ENCODE data around the gene ASXL2. TPM values are rescaled to one million over a fixed set of nuclear protein-coding genes. Genes with fewer than 3 reads are reported as not detected.

The ASXL2 gene
- total RNA-seq, 5 donors from 2014 or later (not counting 1 experiment from before 2014, with no cell fraction given), result 36.3 to 53.2 (median 48.3) TPM

- H3K27me3 Mint-ChIP-seq, result no peaks in the 10 kb centered on the region
- no peak overlapping the region for H3K27ac ChIP-seq (ENCODE audit: low read length)
- H3K4me1 ChIP-seq (ENCODE audit: control insufficient read depth in 1 of 2, extremely low read depth in 1 of 2, insufficient read depth in 2 of 2, low read length in 2 of 2), result peaks cover 5 to 11% of the 10 kb centered on the region in 2 experiments
- ATAC-seq (replicated peaks in 1 of 4) (no peak), DNase-seq (no peak)
- peak overlapping the region; percentile 6 to 40 for H3K27ac Mint-ChIP-seq
- POLR2A ChIA-PET, result interaction anchor here in 1 of 2 donors (0.6 kb wide), 1 partner anchor 12 kb away, joined by 3 read pairs; no protein-coding TSS in a partner anchor
- H3K36me3 ChIP-seq (ENCODE audit: control insufficient read depth in 2 of 2, extremely low read depth in 1 of 2, insufficient read depth in 1 of 2, low read length in 1 of 2), result peaks cover 0 to 27% of the 10 kb centered on the region in 2 donors
- H3K36me3 Mint-ChIP-seq, result peaks cover 36% of the 10 kb centered on the region
- no peaks in the 10 kb centered on the region for H3K27me3 ChIP-seq (replicated peaks in 1 of 2; ENCODE audit: control insufficient read depth in 2 of 2, extremely low read depth in 1 of 2, insufficient read depth in 2 of 2, low read length in 1 of 2)
- H3K4me1 Mint-ChIP-seq, result peaks cover 13 to 24% (median 24%) of the 10 kb centered on the region in 3 donors
- WGBS (ENCODE audit: insufficient coverage), result no CpG with 5 or more reads among the region's 3 CpGs
- CTCF ChIA-PET, result interaction anchor here (0.6 kb wide), 2 partner anchors 250 to 1224 kb away, joined by 3 to 5 read pairs; no protein-coding TSS in a partner anchor
- no peaks in the 10 kb centered on the region for H3K9me3 ChIP-seq
- no peak overlapping the region for H3K4me3 ChIP-seq (ENCODE audit: control insufficient read depth in 1 of 2, extremely low read depth in 1 of 2, low read length in 1 of 2)
- no peaks in the 10 kb centered on the region for H3K9me3 Mint-ChIP-seq
- no peak overlapping the region for H3K4me3 Mint-ChIP-seq
Observed at GRCh38 chr2:25738383-25739343, 139.6 kb downstream of the ASXL2 start.

DNA sequence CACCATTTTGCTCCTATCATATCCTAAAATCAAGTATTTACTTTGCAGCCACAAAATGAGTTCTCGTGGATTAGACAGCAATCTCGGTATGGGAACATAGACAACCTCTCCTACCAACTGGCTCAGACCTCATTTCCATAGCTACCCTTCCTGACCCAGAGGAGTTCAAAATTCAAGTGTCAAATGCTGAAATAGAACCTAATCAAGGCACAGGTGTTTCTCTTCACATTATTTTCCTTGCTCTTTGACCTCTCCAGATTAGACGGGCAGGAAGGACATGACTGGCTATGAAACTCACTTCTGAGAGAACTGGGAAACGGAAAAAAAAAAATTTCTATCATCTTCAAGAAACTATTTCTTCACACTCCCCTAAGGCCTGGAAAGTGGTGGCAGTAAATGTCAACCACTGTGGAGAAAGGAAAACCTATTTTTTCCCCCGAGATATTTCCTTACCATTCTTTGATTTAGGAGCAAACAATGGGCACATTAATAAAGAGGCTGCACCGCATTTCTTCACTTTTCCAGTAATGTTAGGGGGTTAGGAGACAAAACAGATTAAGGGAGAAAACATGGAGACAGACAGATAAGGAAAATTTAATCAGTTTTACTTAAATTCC, 141.3 kb downstream of the ASXL2 start:
- Histone ChIP-seq H3K4me1 (ENCODE audit: control insufficient read depth in 1 of 2, extremely low read depth in 1 of 2, insufficient read depth in 2 of 2, low read length in 2 of 2) (no peaks in the 10 kb centered on the region), H3K4me3 (ENCODE audit: control insufficient read depth in 1 of 2, extremely low read depth in 1 of 2, low read length in 1 of 2) (no peak overlapping the region), H3K36me3 (ENCODE audit: control insufficient read depth in 2 of 2, extremely low read depth in 1 of 2, insufficient read depth in 1 of 2, low read length in 1 of 2) (peaks cover 0 to 12% of the 10 kb centered on the region in 2 donors), H3K9me3 (no peaks in the 10 kb centered on the region), H3K27me3 (replicated peaks in 1 of 2; ENCODE audit: control insufficient read depth in 2 of 2, extremely low read depth in 1 of 2, insufficient read depth in 2 of 2, low read length in 1 of 2) (no peaks in the 10 kb centered on the region), H3K27ac (ENCODE audit: low read length) (no peak overlapping the region)
- 95% methylated on average over 2 of the region's 6 CpGs for WGBS (ENCODE audit: insufficient coverage)
- POLR2A ChIA-PET, result no interaction called here
- Mint-ChIP-seq H3K9me3 (peaks cover 0 to 4% (median 0%) of the 10 kb centered on the region in 3 donors), H3K4me3 (no peak overlapping the region), H3K4me1 (peaks cover 0 to 9% (median 8%) of the 10 kb centered on the region in 3 donors), H3K27me3 (no peaks in the 10 kb centered on the region), H3K27ac (no peak overlapping the region), H3K36me3 (peaks cover 20% of the 10 kb centered on the region)
- ATAC-seq (replicated peaks in 1 of 4) (no peak), DNase-seq (no peak)
- CTCF ChIA-PET, result interaction anchor here in 1 of 2 donors (0.9 kb wide), 1 partner anchor 117 kb away, joined by 3 read pairs; no protein-coding TSS in a partner anchor

- Mint-ChIP-seq H3K27me3 (no peaks in the 10 kb centered on the region), H3K4me1 (peaks cover 0 to 3% (median 2%) of the 10 kb centered on the region in 3 donors), H3K9me3 (peaks cover 0 to 4% (median 0%) of the 10 kb centered on the region in 3 donors), H3K4me3 (no peak overlapping the region), H3K36me3 (peaks cover 12% of the 10 kb centered on the region), H3K27ac (peak overlapping the region in 1 of 2 donors; percentile 56)
- WGBS (ENCODE audit: insufficient coverage), result no CpG with 5 or more reads among the region's 1 CpG
- no peaks in the 10 kb centered on the region for H3K9me3 ChIP-seq
- CTCF ChIA-PET, result interaction anchor here in 1 of 2 donors (0.9 kb wide), 1 partner anchor 118 kb away, joined by 3 read pairs; no protein-coding TSS in a partner anchor
- H3K36me3 ChIP-seq (ENCODE audit: control insufficient read depth in 2 of 2, extremely low read depth in 1 of 2, insufficient read depth in 1 of 2, low read length in 1 of 2), result peaks cover 0 to 4% of the 10 kb centered on the region in 2 donors
- POLR2A ChIA-PET, result interaction anchor here (0.5 to 0.7 kb wide), 2 partner anchors 63 to 144 kb away, joined by 3 to 5 read pairs; no protein-coding TSS in a partner anchor
- DNase-seq (no peak), ATAC-seq (replicated peaks in 1 of 4) (no peak)
- H3K4me3 ChIP-seq (ENCODE audit: control insufficient read depth in 1 of 2, extremely low read depth in 1 of 2, low read length in 1 of 2), result no peak overlapping the region
- H3K27me3 ChIP-seq (replicated peaks in 1 of 2; ENCODE audit: control insufficient read depth in 2 of 2, extremely low read depth in 1 of 2, insufficient read depth in 2 of 2, low read length in 1 of 2), result no peaks in the 10 kb centered on the region
- H3K27ac ChIP-seq (ENCODE audit: low read length), result no peak overlapping the region
- H3K4me1 ChIP-seq (ENCODE audit: control insufficient read depth in 1 of 2, extremely low read depth in 1 of 2, insufficient read depth in 2 of 2, low read length in 2 of 2), result no peaks in the 10 kb centered on the region
Observed at GRCh38 chr2:25735835-25736234, 142.5 kb downstream of the ASXL2 start.

- Histone ChIP-seq H3K27me3 (replicated peaks in 1 of 2; ENCODE audit: control insufficient read depth in 2 of 2, extremely low read depth in 1 of 2, insufficient read depth in 2 of 2, low read length in 1 of 2) (no peaks in the 10 kb centered on the region), H3K4me1 (ENCODE audit: control insufficient read depth in 1 of 2, extremely low read depth in 1 of 2, insufficient read depth in 2 of 2, low read length in 2 of 2) (peaks cover 0 to 4% of the 10 kb centered on the region in 2 experiments), H3K9me3 (no peaks in the 10 kb centered on the region), H3K4me3 (ENCODE audit: control insufficient read depth in 1 of 2, extremely low read depth in 1 of 2, low read length in 1 of 2) (no peak overlapping the region), H3K27ac (ENCODE audit: low read length) (no peak overlapping the region), H3K36me3 (ENCODE audit: control insufficient read depth in 2 of 2, extremely low read depth in 1 of 2, insufficient read depth in 1 of 2, low read length in 1 of 2) (no peaks in the 10 kb centered on the region)
- ChIA-PET CTCF (interaction anchor here (0.5 to 0.7 kb wide), 3 partner anchors 39 to 161 kb away, joined by 3 to 5 read pairs (median 4); no protein-coding TSS in a partner anchor), POLR2A (interaction anchor here (0.6 to 0.8 kb wide), 2 partner anchors 13 to 1386 kb away, joined by 3 to 4 read pairs; no protein-coding TSS in a partner anchor)
- ATAC-seq (replicated peaks in 1 of 4) (no peak), DNase-seq (no peak)
- Mint-ChIP-seq H3K27ac (no peak overlapping the region), H3K27me3 (no peaks in the 10 kb centered on the region), H3K4me1 (no peaks in the 10 kb centered on the region), H3K9me3 (peaks cover 0 to 4% (median 0%) of the 10 kb centered on the region in 3 donors), H3K4me3 (no peak overlapping the region), H3K36me3 (no peaks in the 10 kb centered on the region)
- WGBS (ENCODE audit: insufficient coverage), result no CpG with 5 or more reads among the region's 7 CpGs
Observed at GRCh38 chr2:25728559-25728958, 149.7 kb downstream of the ASXL2 start.

- POLR2A ChIA-PET, result no interaction called here
Observed at GRCh38 chr2:25726522-25726921, 151.8 kb downstream of the ASXL2 start.

GRCh38 chr2:25725877-25726276, 152.4 kb downstream of the ASXL2 start:
- Mint-ChIP-seq H3K9me3 (no peaks in the 10 kb centered on the region), H3K27me3 (peaks cover 0 to 4% of the 10 kb centered on the region in 2 donors), H3K27ac (no peak overlapping the region), H3K4me3 (no peak overlapping the region), H3K4me1 (no peaks in the 10 kb centered on the region), H3K36me3 (no peaks in the 10 kb centered on the region)
- WGBS (ENCODE audit: insufficient coverage), result no CpG with 5 or more reads among the region's 3 CpGs
- no peak for DNase-seq
- no peaks in the 10 kb centered on the region for H3K27me3 ChIP-seq (replicated peaks in 1 of 2; ENCODE audit: control insufficient read depth in 2 of 2, extremely low read depth in 1 of 2, insufficient read depth in 2 of 2, low read length in 1 of 2)
- no peaks in the 10 kb centered on the region for H3K9me3 ChIP-seq
- H3K4me3 ChIP-seq (ENCODE audit: control insufficient read depth in 1 of 2, extremely low read depth in 1 of 2, low read length in 1 of 2), result no peak overlapping the region
- H3K27ac ChIP-seq (ENCODE audit: low read length), result no peak overlapping the region
- no peaks in the 10 kb centered on the region for H3K36me3 ChIP-seq (ENCODE audit: control insufficient read depth in 2 of 2, extremely low read depth in 1 of 2, insufficient read depth in 1 of 2, low read length in 1 of 2)
- POLR2A ChIA-PET, result no interaction called here
- H3K4me1 ChIP-seq (ENCODE audit: control insufficient read depth in 1 of 2, extremely low read depth in 1 of 2, insufficient read depth in 2 of 2, low read length in 2 of 2), result peaks cover 0 to 4% of the 10 kb centered on the region in 2 experiments
- no peak for ATAC-seq (replicated peaks in 1 of 4)
- CTCF ChIA-PET, result interaction anchor here in 1 of 2 donors (0.5 kb wide), 1 partner anchor 1080 kb away, joined by 5 read pairs; no protein-coding TSS in a partner anchor

More at GRCh38 chr2:25726522-25726921, 151.8 kb downstream of the ASXL2 start:
- Mint-ChIP-seq H3K4me3 (no peak overlapping the region), H3K27me3 (peaks cover 0 to 2% of the 10 kb centered on the region in 2 donors), H3K36me3 (no peaks in the 10 kb centered on the region), H3K4me1 (no peaks in the 10 kb centered on the region), H3K27ac (no peak overlapping the region), H3K9me3 (no peaks in the 10 kb centered on the region)
- no peak for DNase-seq
- Histone ChIP-seq H3K27me3 (replicated peaks in 1 of 2; ENCODE audit: control insufficient read depth in 2 of 2, extremely low read depth in 1 of 2, insufficient read depth in 2 of 2, low read length in 1 of 2) (no peaks in the 10 kb centered on the region), H3K9me3 (no peaks in the 10 kb centered on the region), H3K4me3 (ENCODE audit: control insufficient read depth in 1 of 2, extremely low read depth in 1 of 2, low read length in 1 of 2) (no peak overlapping the region), H3K36me3 (ENCODE audit: control insufficient read depth in 2 of 2, extremely low read depth in 1 of 2, insufficient read depth in 1 of 2, low read length in 1 of 2) (no peaks in the 10 kb centered on the region), H3K4me1 (ENCODE audit: control insufficient read depth in 1 of 2, extremely low read depth in 1 of 2, insufficient read depth in 2 of 2, low read length in 2 of 2) (peaks cover 0 to 4% of the 10 kb centered on the region in 2 experiments), H3K27ac (ENCODE audit: low read length) (no peak overlapping the region)
- ATAC-seq (replicated peaks in 1 of 4), result no peak
- WGBS (ENCODE audit: insufficient coverage), result 84% methylated on average over 2 of the region's 3 CpGs
- CTCF ChIA-PET, result no interaction called here
